ENCODE data around the gene TRO. TPM values are rescaled to one million over a fixed set of nuclear protein-coding genes. Genes with fewer than 3 reads are reported as not detected.

TRO gene
- not detected in 2 replicates for total RNA-seq (2022)
- Bru-seq, nascent RNA, result not detected
- not detected for BruChase-seq, experiment 1, labeled RNA remaining after a 6-hour chase
- not detected for BruChase-seq, experiment 2, labeled RNA remaining after a 2-hour chase
- long read RNA-seq, result 0 reads

- peaks cover 17% of the 10 kb centered on the region for H3K9me3 Mint-ChIP-seq (ENCODE audit: unreplicated experiment)
- H3K4me1 Mint-ChIP-seq (ENCODE audit: insufficient read depth, unreplicated experiment), result peaks cover 7% of the 10 kb centered on the region
- intact Hi-C loops (cut with micrococcal nuclease), result no loop called here
- no peak for TF ChIP-seq CTCF (IDR thresholded peaks at IDR 0.05; ENCODE audit: unreplicated experiment)
- H3K36me3 Mint-ChIP-seq (ENCODE audit: insufficient read depth, unreplicated experiment), result peaks cover 6% of the 10 kb centered on the region
- no TSS peak for BruUV-seq (replicated peaks)
- H3K27me3 Mint-ChIP-seq (ENCODE audit: insufficient read depth, unreplicated experiment), result peaks cover 38% of the 10 kb centered on the region
- no peak within 1 kb of the TSS for H3K27ac Mint-ChIP-seq (ENCODE audit: low read depth, unreplicated experiment)
- DNase-seq (ENCODE audit: unreplicated experiment), result no peak
- peak within 1 kb of the TSS; percentile 40 for H3K4me3 Mint-ChIP-seq (ENCODE audit: unreplicated experiment)
- POLR2A ChIA-PET, result no interaction called here
- CTCF ChIA-PET, result no interaction called here
Measured at GRCh38 chrX:54920610-54921426, at the start of gene TRO. TRO (plus strand) TSS chrX:54920824; CDS start chrX:54922247, 1,423 bp downstream.

- Mint-ChIP-seq H3K27ac (ENCODE audit: low read depth, unreplicated experiment) (no peak overlapping the region), H3K36me3 (ENCODE audit: insufficient read depth, unreplicated experiment) (no peaks in the 10 kb centered on the region), H3K4me1 (ENCODE audit: insufficient read depth, unreplicated experiment) (no peaks in the 10 kb centered on the region), H3K9me3 (ENCODE audit: unreplicated experiment) (no peaks in the 10 kb centered on the region), H3K27me3 (ENCODE audit: insufficient read depth, unreplicated experiment) (peaks cover 61% of the 10 kb centered on the region), H3K4me3 (ENCODE audit: unreplicated experiment) (no peak overlapping the region)
- ChIA-PET POLR2A (no interaction called here), CTCF (interaction anchor here (0.6 kb wide), 1 partner anchor 261 kb away, joined by 4 read pairs; no protein-coding TSS in a partner anchor)
- no peak for TF ChIP-seq CTCF (IDR thresholded peaks at IDR 0.05; ENCODE audit: unreplicated experiment)
- DNase-seq (ENCODE audit: unreplicated experiment), result no peak
- BruUV-seq (replicated peaks), result no TSS peak
- intact Hi-C loops (cut with micrococcal nuclease), result no loop called here
Measured at GRCh38 chrX:54885740-54886139, 34.9 kb upstream of the TRO start.

- peak; percentile 56 for DNase-seq (ENCODE audit: unreplicated experiment)
- ChIA-PET POLR2A (interaction anchor here (0.6 to 0.8 kb wide), 3 partner anchors 53 to 304 kb away, joined by 3 read pairs; partner anchors contain the start of gene MAGED2), CTCF (interaction anchor here (0.6 to 1.5 kb wide), 7 partner anchors 9 to 1835 kb away, joined by 3 to 7 read pairs (median 3); no protein-coding TSS in a partner anchor)
- intact Hi-C loops (cut with micrococcal nuclease), result loop anchor here (5.0 kb wide), 1 partner anchor 1356 kb away; no protein-coding TSS in a partner anchor
- Mint-ChIP-seq H3K4me3 (ENCODE audit: unreplicated experiment) (no peak overlapping the region), H3K27ac (ENCODE audit: low read depth, unreplicated experiment) (no peak overlapping the region), H3K9me3 (ENCODE audit: unreplicated experiment) (no peaks in the 10 kb centered on the region), H3K27me3 (ENCODE audit: insufficient read depth, unreplicated experiment) (peaks cover 51% of the 10 kb centered on the region), H3K4me1 (ENCODE audit: insufficient read depth, unreplicated experiment) (no peaks in the 10 kb centered on the region), H3K36me3 (ENCODE audit: insufficient read depth, unreplicated experiment) (no peaks in the 10 kb centered on the region)
- BruUV-seq (replicated peaks), result no TSS peak
- no peak for TF ChIP-seq CTCF (IDR thresholded peaks at IDR 0.05; ENCODE audit: unreplicated experiment)
Measured at GRCh38 chrX:54891573-54891972, 29.1 kb upstream of the TRO start.

- Mint-ChIP-seq H3K9me3 (ENCODE audit: unreplicated experiment) (no peaks in the 10 kb centered on the region), H3K4me1 (ENCODE audit: insufficient read depth, unreplicated experiment) (no peaks in the 10 kb centered on the region), H3K36me3 (ENCODE audit: insufficient read depth, unreplicated experiment) (no peaks in the 10 kb centered on the region), H3K4me3 (ENCODE audit: unreplicated experiment) (no peak overlapping the region), H3K27ac (ENCODE audit: low read depth, unreplicated experiment) (no peak overlapping the region), H3K27me3 (ENCODE audit: insufficient read depth, unreplicated experiment) (peaks cover 46% of the 10 kb centered on the region)
- ChIA-PET POLR2A (no interaction called here), CTCF (no interaction called here)
- no TSS peak for BruUV-seq (replicated peaks)
- intact Hi-C loops (cut with micrococcal nuclease), result loop anchor here (5.0 kb wide), 1 partner anchor 1353 kb away; no protein-coding TSS in a partner anchor
- no peak for TF ChIP-seq CTCF (IDR thresholded peaks at IDR 0.05; ENCODE audit: unreplicated experiment)
- no peak for DNase-seq (ENCODE audit: unreplicated experiment)
Measured at GRCh38 chrX:54894159-54894558, 26.5 kb upstream of the TRO start.
